ENCODE results near the gene USF1.

DNA sequence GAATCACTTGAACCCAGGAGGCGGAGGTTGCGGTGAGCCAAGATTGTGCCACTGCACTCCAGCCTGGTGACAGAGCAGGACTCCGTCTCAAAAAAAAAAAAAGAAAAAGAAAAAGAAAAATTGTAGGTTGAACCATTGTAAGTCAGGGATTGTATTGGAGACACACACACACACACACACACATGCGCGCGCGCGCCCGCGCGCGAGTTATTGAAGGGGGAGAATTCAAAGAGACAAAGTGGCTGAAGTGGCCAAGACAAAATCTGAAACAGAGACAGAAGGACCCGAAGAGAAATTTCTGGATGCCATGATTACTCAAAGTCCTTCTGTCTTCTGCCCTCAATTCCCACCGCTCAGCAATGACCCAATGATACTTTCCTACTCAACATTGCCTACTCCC, 48.7 kb upstream of the USF1 start:
- no peak for TF ChIP-seq POLR2A (IDR thresholded peaks at IDR 0.05)
- TF ChIP-seq, protein P1, sequence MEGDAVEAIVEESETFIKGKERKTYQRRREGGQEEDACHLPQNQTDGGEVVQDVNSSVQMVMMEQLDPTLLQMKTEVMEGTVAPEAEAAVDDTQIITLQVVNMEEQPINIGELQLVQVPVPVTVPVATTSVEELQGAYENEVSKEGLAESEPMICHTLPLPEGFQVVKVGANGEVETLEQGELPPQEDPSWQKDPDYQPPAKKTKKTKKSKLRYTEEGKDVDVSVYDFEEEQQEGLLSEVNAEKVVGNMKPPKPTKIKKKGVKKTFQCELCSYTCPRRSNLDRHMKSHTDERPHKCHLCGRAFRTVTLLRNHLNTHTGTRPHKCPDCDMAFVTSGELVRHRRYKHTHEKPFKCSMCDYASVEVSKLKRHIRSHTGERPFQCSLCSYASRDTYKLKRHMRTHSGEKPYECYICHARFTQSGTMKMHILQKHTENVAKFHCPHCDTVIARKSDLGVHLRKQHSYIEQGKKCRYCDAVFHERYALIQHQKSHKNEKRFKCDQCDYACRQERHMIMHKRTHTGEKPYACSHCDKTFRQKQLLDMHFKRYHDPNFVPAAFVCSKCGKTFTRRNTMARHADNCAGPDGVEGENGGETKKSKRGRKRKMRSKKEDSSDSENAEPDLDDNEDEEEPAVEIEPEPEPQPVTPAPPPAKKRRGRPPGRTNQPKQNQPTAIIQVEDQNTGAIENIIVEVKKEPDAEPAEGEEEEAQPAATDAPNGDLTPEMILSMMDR (IDR thresholded peaks at IDR 0.05 in 4 of 5, conservative IDR thresholded peaks at IDR 0.05 in 1 of 5), result no peak

All from gastrocnemius medialis (tissue), 4 donors.